CD14-positive monocyte (primary cell): ENCODE results near the gene NOB1. TPM values are rescaled to one million over a fixed set of nuclear protein-coding genes. Genes with fewer than 3 reads are reported as not detected.
A peak's percentile ranks its signal among the peaks of the same experiment; 100 is the strongest.

ENCODE experiments used
- DNase-seq, 3 donors: peaks; one replicate each; pipeline ENCODE4 v3.0.0-alpha.2; 2011 to 2022
- H2AFZ ChIP-seq: 2 replicates; pipeline ENCODE4 v1.6.0; 2012; ENCODE audit warnings: mild to moderate bottlenecking, low read depth, low read length, inconsistent platforms; ENCODE audit not compliant: insufficient read depth, poor library complexity, severe bottlenecking
- H3K27ac ChIP-seq, 2 donors: 1 replicate in 1 of 2; 2 replicates in 1 of 2; pipeline ENCODE4 v1.5.1; 2012 to 2013; ENCODE audit warnings: low read length in 2 of 2, control low read depth in 1 of 2, inconsistent platforms in 1 of 2, low read depth in 1 of 2, mild to moderate bottlenecking in 1 of 2
- H3K27me3 ChIP-seq, 2 donors: one replicate each; pipeline versions ENCODE4 v1.6.0 to v1.6.1; 2011 to 2013; ENCODE audit warnings: low read length in 2 of 2; ENCODE audit not compliant: control insufficient read depth in 2 of 2, insufficient read depth in 2 of 2
- H3K36me3 ChIP-seq, 2 donors: replicated peaks in 1 of 2; 1 replicate in 1 of 2; 2 replicates in 1 of 2; pipeline versions ENCODE4 v1.5.1 to v1.6.1; 2012 to 2013; ENCODE audit warnings: low read length in 2 of 2, control low read depth in 1 of 2, inconsistent platforms in 1 of 2, mild to moderate bottlenecking in 1 of 2; ENCODE audit not compliant: insufficient read depth in 2 of 2, control insufficient read depth in 1 of 2
- H3K4me1 ChIP-seq, 2 donors: 1 replicate in 1 of 2; 2 replicates in 1 of 2; pipeline versions ENCODE4 v1.5.1 to v1.6.1; 2012 to 2013; ENCODE audit warnings: low read length in 2 of 2, control low read depth in 1 of 2, inconsistent platforms in 1 of 2, mild to moderate bottlenecking in 1 of 2, moderate library complexity in 1 of 2; ENCODE audit not compliant: insufficient read depth in 2 of 2, control insufficient read depth in 1 of 2
- H3K4me2 ChIP-seq: replicated peaks from 2 replicates; pipeline ENCODE3; 2012; ENCODE audit warnings: low read length, moderate library complexity, mild to moderate bottlenecking; ENCODE audit not compliant: poor library complexity, severe bottlenecking; ENCODE audit errors: extremely low read depth
- H3K4me3 ChIP-seq, 3 experiments: fragments of 200-600 bp in 1 of 3; sonication (generic) in 1 of 3; replicated peaks in 1 of 3; 1 replicate in 2 of 3; 2 replicates in 1 of 3; pipeline ENCODE4 v1.5.1; 2011 to 2013; ENCODE audit warnings: low read length in 3 of 3, mild to moderate bottlenecking in 3 of 3, control low read depth in 2 of 3, low read depth in 2 of 3, inconsistent platforms in 1 of 3, moderate library complexity in 1 of 3
- H3K79me2 ChIP-seq: 2 replicates; pipeline ENCODE4 v1.6.0; 2012; ENCODE audit warnings: mild to moderate bottlenecking, control low read depth, inconsistent platforms, low read length, moderate library complexity; ENCODE audit not compliant: insufficient read depth
- H3K9ac ChIP-seq: 2 replicates; pipeline ENCODE4 v1.6.0; 2017; ENCODE audit warnings: low read length, mild to moderate bottlenecking; ENCODE audit not compliant: insufficient read depth, poor library complexity, severe bottlenecking
- H3K9me3 ChIP-seq, 2 donors: replicated peaks in 1 of 2; 1 replicate in 1 of 2; 2 replicates in 1 of 2; pipeline versions ENCODE4 v1.5.1 to v1.6.1; 2012 to 2013; ENCODE audit warnings: low read length in 2 of 2, control low read depth in 1 of 2; ENCODE audit not compliant: control insufficient read depth in 1 of 2, insufficient read depth in 1 of 2
- H4K20me1 ChIP-seq: 2 replicates; pipeline ENCODE4 v1.6.0; 2012; ENCODE audit warnings: mild to moderate bottlenecking, low read length, control low read depth, moderate library complexity; ENCODE audit not compliant: insufficient read depth
- H3K27ac Mint-ChIP-seq, 7 donors: one replicate each; pipeline ENCODE4 v1.8.0; 2020; ENCODE audit warnings: mild to moderate bottlenecking in 7 of 7, mixed read lengths in 7 of 7, moderate library complexity in 6 of 7, inconsistent platforms in 2 of 7
- H3K27me3 Mint-ChIP-seq, 3 donors: one replicate each; pipeline ENCODE4 v1.8.0; 2021 to 2022; ENCODE audit warnings: low read depth in 3 of 3, mild to moderate bottlenecking in 3 of 3, mixed read lengths in 3 of 3, moderate library complexity in 3 of 3, inconsistent platforms in 1 of 3
- H3K36me3 Mint-ChIP-seq, 2 donors: one replicate each; pipeline ENCODE4 v1.8.0; 2020; ENCODE audit warnings: mixed read lengths in 2 of 2, inconsistent platforms in 1 of 2, mild to moderate bottlenecking in 1 of 2
- H3K4me1 Mint-ChIP-seq: one replicate; pipeline ENCODE4 v1.8.0; 2020; ENCODE audit warnings: mild to moderate bottlenecking, mixed read lengths
- H3K4me3 Mint-ChIP-seq, 2 donors: one replicate each; pipeline ENCODE4 v1.8.0; 2020; ENCODE audit warnings: mild to moderate bottlenecking in 2 of 2, mixed read lengths in 2 of 2, moderate library complexity in 1 of 2
- H3K9me3 Mint-ChIP-seq, 7 donors: one replicate each; pipeline ENCODE4 v1.8.0; 2020 to 2022; ENCODE audit warnings: mixed read lengths in 7 of 7, mild to moderate bottlenecking in 6 of 7, moderate library complexity in 6 of 7, inconsistent platforms in 2 of 7
- CTCF ChIP-seq: fragments of 200-600 bp; IDR thresholded peaks from one replicate; pipeline ENCODE4 v1.8.0; 2022; ENCODE audit warnings: antibody characterized with exemption, mild to moderate bottlenecking
- WGBS: methylation state at CpG from one replicate; pipeline ENCODE4 v1.1.5; 2013; ENCODE audit warnings: missing lambda C conversion rate; ENCODE audit not compliant: insufficient coverage; 5-methylcytosine and 5-hydroxymethylcytosine counted together
- intact Hi-C, 2 donors: fragments of 100-400 bp; cut with micrococcal nuclease; formaldehyde crosslinking; loops; one replicate each; pipeline versions ENCODE4 v1.15.0 to v1.15.1; 2023
- polyA plus RNA-seq, 3 donors: library from polyadenylated mRNA; depleted of rRNA in 1 of 3; unstranded in 2 of 3; stranded (reverse) in 1 of 3; fragments of 300-500 nt in 2 of 3; fragments of >200 nt in 1 of 3; fragmentation: Illumina TruSeq in 2 of 3; gene quantifications; 1 replicate in 2 of 3; 2 replicates in 1 of 3; pipeline ENCODE4 v1.2.3, GENCODE V29; 2012 to 2021

The NOB1 gene
- polyA plus RNA-seq, 3 donors = 15.7 to 27.5 (median 18.0) TPM

DNA sequence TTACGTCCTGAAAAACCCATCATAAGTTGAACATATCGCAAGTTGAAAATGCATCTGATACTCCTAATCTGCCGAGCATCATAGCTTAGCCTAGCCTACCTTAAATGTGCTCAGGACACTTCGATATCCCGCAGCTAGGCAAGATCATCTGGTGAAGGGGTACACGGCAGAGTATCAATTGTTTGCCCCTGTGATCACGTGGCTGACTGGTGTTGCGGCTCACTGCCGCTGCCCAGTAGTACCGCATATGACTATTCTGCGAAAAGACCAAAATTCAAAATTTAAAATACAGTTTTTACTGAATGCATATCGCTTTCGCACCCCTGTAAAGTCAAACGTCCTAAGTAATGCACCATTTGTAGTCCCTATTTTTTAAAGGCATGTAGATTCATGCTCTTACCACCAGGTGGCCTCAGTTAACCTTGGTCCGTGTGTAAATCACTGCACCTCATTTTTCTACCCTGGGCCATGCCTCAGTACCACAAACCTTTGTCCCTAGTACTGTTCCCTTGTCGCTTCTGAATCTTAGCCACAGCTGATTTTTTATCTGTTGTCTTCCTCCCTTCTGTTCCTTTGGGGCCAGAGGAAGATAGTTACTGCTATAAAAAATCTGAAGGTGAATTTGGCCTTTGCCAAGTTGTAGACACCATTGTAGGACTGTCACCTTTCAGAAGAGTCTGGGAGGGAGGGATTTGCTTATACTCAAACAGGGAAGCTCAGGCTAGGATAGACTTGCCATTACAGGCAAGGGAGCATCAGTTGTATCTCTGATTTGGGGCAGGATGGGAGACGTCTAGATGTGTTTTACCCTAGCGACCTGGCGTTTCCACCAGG, 41.8 kb upstream of the NOB1 start:
- no peak overlapping the region for H3K4me3 Mint-ChIP-seq
- peak; percentile 85 for TF ChIP-seq CTCF
- Histone ChIP-seq H3K9ac (no peak overlapping the region), H3K4me2 (no peak overlapping the region), H3K9me3 (no peaks in the 10 kb centered on the region), H3K4me1 (no peaks in the 10 kb centered on the region), H3K4me3 (no peak overlapping the region), H3K79me2 (peaks cover 25% of the 10 kb centered on the region), H2AFZ (no peak overlapping the region), H3K36me3 (peaks cover 53 to 84% of the 10 kb centered on the region in 2 donors), H4K20me1 (peaks cover 66% of the 10 kb centered on the region), H3K27me3 (no peaks in the 10 kb centered on the region), H3K27ac (no peak overlapping the region)
- H3K4me1 Mint-ChIP-seq = peaks cover 2% of the 10 kb centered on the region
- peaks cover 0 to 2% (median 0%) of the 10 kb centered on the region in 3 donors for H3K27me3 Mint-ChIP-seq
- peak; percentile 10 to 32 (median 25) for DNase-seq
- H3K36me3 Mint-ChIP-seq = peaks cover 48 to 74% of the 10 kb centered on the region in 2 donors
- WGBS = 83% methylated on average over 18 of the region's 19 CpGs
- H3K27ac Mint-ChIP-seq = no peak overlapping the region
- H3K9me3 Mint-ChIP-seq = peaks cover 0 to under 1% (median 0%) of the 10 kb centered on the region in 7 donors
- intact Hi-C loops = no loop called here

- peaks cover 47 to 88% of the 10 kb centered on the region in 2 donors for H3K36me3 ChIP-seq
- no peak overlapping the region for H3K27ac ChIP-seq
- no peak overlapping the region for H3K27ac Mint-ChIP-seq
- WGBS = no CpG with 5 or more reads among the region's 2 CpGs
- no peak overlapping the region for H3K4me3 ChIP-seq
- no peaks in the 10 kb centered on the region for H3K27me3 ChIP-seq
- TF ChIP-seq CTCF = no peak
- H3K9me3 Mint-ChIP-seq = peaks cover 0 to 2% (median 0%) of the 10 kb centered on the region in 7 donors
- H2AFZ ChIP-seq = no peak overlapping the region
- no peak overlapping the region for H3K4me3 Mint-ChIP-seq
- H3K9me3 ChIP-seq = no peaks in the 10 kb centered on the region
- H3K79me2 ChIP-seq = peaks cover 25% of the 10 kb centered on the region
- no peak overlapping the region for H3K4me2 ChIP-seq
- peaks cover 83% of the 10 kb centered on the region for H4K20me1 ChIP-seq
- H3K36me3 Mint-ChIP-seq = peaks cover 46 to 76% of the 10 kb centered on the region in 2 donors
- H3K4me1 Mint-ChIP-seq = peaks cover 2% of the 10 kb centered on the region
- intact Hi-C loops = no loop called here
- H3K27me3 Mint-ChIP-seq = no peaks in the 10 kb centered on the region
- no peak for DNase-seq
- no peaks in the 10 kb centered on the region for H3K4me1 ChIP-seq
- no peak overlapping the region for H3K9ac ChIP-seq
These were observed 39.8 kb upstream of the NOB1 start for GRCh38 chr16:69794486-69794885.
